DND-41 (cell line): ENCODE measurements around the gene VRTN.
"Not testable (repeated sequence)": the region's sequence is repeated elsewhere in the genome, so short reads cannot be mapped to it uniquely, and the experiment has no call there.

Experiments used
- EZH2 ChIP-seq: IDR thresholded peaks from 3 replicates; pipeline ENCODE4 v1.6.1; 2012; ENCODE audit warnings: borderline replicate concordance, low read depth, mild to moderate bottlenecking, moderate library complexity, low read length, inconsistent platforms; ENCODE audit not compliant: severe bottlenecking
- TF ChIP-seq, protein P1 (sequence below): IDR thresholded peaks from 2 replicates; pipeline ENCODE4 v1.5.1; 2012; ENCODE audit warnings: borderline replicate concordance, low read length, moderate library complexity, mild to moderate bottlenecking; ENCODE audit not compliant: poor library complexity, severe bottlenecking; ENCODE audit errors: extremely low read depth

DNA sequence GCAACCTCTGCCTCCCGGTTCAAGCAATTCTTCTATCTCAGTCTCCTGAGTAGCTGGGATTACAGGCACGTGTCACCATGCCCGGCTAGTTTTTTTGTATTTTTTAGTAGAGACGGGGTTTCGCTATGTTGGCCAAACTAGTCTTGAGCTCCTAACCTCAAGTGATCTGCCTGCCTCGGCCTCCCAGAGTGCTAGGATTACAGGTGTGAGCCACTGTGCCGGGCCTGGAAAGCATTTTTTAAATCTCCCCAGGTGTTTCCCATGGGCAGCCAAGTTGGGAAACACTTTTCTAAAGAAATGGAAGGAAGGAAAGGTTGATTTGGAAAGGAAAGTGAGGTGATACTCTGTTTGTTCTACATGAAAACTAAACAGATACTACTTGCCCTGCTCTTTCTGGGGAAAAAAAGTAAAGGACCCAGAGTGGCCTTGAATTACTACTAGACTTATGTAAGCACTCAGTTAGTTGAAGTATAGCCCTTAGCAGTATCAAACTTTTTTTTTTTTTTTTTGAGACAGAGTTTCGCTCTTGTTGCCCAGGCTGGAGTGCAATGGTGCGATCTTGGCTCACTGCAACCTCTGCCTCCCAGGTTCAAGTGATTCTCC is 18.2 kb upstream of the VRTN start:
- TF ChIP-seq, protein P1, sequence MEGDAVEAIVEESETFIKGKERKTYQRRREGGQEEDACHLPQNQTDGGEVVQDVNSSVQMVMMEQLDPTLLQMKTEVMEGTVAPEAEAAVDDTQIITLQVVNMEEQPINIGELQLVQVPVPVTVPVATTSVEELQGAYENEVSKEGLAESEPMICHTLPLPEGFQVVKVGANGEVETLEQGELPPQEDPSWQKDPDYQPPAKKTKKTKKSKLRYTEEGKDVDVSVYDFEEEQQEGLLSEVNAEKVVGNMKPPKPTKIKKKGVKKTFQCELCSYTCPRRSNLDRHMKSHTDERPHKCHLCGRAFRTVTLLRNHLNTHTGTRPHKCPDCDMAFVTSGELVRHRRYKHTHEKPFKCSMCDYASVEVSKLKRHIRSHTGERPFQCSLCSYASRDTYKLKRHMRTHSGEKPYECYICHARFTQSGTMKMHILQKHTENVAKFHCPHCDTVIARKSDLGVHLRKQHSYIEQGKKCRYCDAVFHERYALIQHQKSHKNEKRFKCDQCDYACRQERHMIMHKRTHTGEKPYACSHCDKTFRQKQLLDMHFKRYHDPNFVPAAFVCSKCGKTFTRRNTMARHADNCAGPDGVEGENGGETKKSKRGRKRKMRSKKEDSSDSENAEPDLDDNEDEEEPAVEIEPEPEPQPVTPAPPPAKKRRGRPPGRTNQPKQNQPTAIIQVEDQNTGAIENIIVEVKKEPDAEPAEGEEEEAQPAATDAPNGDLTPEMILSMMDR: not testable (repeated sequence)
- not testable (repeated sequence) for TF ChIP-seq EZH2
